CD14-positive monocyte (primary cell): Measurements from ENCODE around the gene TCF25. TPM values are rescaled to one million over a fixed set of nuclear protein-coding genes. Genes with fewer than 3 reads are reported as not detected.

Experiments used
- DNase-seq, 3 donors: peaks; one replicate each; pipeline ENCODE4 v3.0.0-alpha.2; 2011 to 2022
- H2AFZ ChIP-seq: 2 replicates; pipeline ENCODE4 v1.6.0; 2012; ENCODE audit warnings: mild to moderate bottlenecking, low read depth, low read length, inconsistent platforms; ENCODE audit not compliant: insufficient read depth, poor library complexity, severe bottlenecking
- H3K27ac ChIP-seq, 2 donors: 1 replicate in 1 of 2; 2 replicates in 1 of 2; pipeline ENCODE4 v1.5.1; 2012 to 2013; ENCODE audit warnings: low read length in 2 of 2, control low read depth in 1 of 2, inconsistent platforms in 1 of 2, low read depth in 1 of 2, mild to moderate bottlenecking in 1 of 2
- H3K27me3 ChIP-seq, 2 donors: one replicate each; pipeline versions ENCODE4 v1.6.0 to v1.6.1; 2011 to 2013; ENCODE audit warnings: low read length in 2 of 2; ENCODE audit not compliant: control insufficient read depth in 2 of 2, insufficient read depth in 2 of 2
- H3K36me3 ChIP-seq, 2 donors: replicated peaks in 1 of 2; 1 replicate in 1 of 2; 2 replicates in 1 of 2; pipeline versions ENCODE4 v1.5.1 to v1.6.1; 2012 to 2013; ENCODE audit warnings: low read length in 2 of 2, control low read depth in 1 of 2, inconsistent platforms in 1 of 2, mild to moderate bottlenecking in 1 of 2; ENCODE audit not compliant: insufficient read depth in 2 of 2, control insufficient read depth in 1 of 2
- H3K4me1 ChIP-seq, 2 donors: 1 replicate in 1 of 2; 2 replicates in 1 of 2; pipeline versions ENCODE4 v1.5.1 to v1.6.1; 2012 to 2013; ENCODE audit warnings: low read length in 2 of 2, control low read depth in 1 of 2, inconsistent platforms in 1 of 2, mild to moderate bottlenecking in 1 of 2, moderate library complexity in 1 of 2; ENCODE audit not compliant: insufficient read depth in 2 of 2, control insufficient read depth in 1 of 2
- H3K4me2 ChIP-seq: replicated peaks from 2 replicates; pipeline ENCODE3; 2012; ENCODE audit warnings: low read length, moderate library complexity, mild to moderate bottlenecking; ENCODE audit not compliant: poor library complexity, severe bottlenecking; ENCODE audit errors: extremely low read depth
- H3K4me3 ChIP-seq, 3 experiments: fragments of 200-600 bp in 1 of 3; sonication (generic) in 1 of 3; replicated peaks in 1 of 3; 1 replicate in 2 of 3; 2 replicates in 1 of 3; pipeline ENCODE4 v1.5.1; 2011 to 2013; ENCODE audit warnings: low read length in 3 of 3, mild to moderate bottlenecking in 3 of 3, control low read depth in 2 of 3, low read depth in 2 of 3, inconsistent platforms in 1 of 3, moderate library complexity in 1 of 3
- H3K79me2 ChIP-seq: 2 replicates; pipeline ENCODE4 v1.6.0; 2012; ENCODE audit warnings: mild to moderate bottlenecking, control low read depth, inconsistent platforms, low read length, moderate library complexity; ENCODE audit not compliant: insufficient read depth
- H3K9ac ChIP-seq: 2 replicates; pipeline ENCODE4 v1.6.0; 2017; ENCODE audit warnings: low read length, mild to moderate bottlenecking; ENCODE audit not compliant: insufficient read depth, poor library complexity, severe bottlenecking
- H3K9me3 ChIP-seq, 2 donors: replicated peaks in 1 of 2; 1 replicate in 1 of 2; 2 replicates in 1 of 2; pipeline versions ENCODE4 v1.5.1 to v1.6.1; 2012 to 2013; ENCODE audit warnings: low read length in 2 of 2, control low read depth in 1 of 2; ENCODE audit not compliant: control insufficient read depth in 1 of 2, insufficient read depth in 1 of 2
- H4K20me1 ChIP-seq: 2 replicates; pipeline ENCODE4 v1.6.0; 2012; ENCODE audit warnings: mild to moderate bottlenecking, low read length, control low read depth, moderate library complexity; ENCODE audit not compliant: insufficient read depth
- H3K27ac Mint-ChIP-seq, 7 donors: one replicate each; pipeline ENCODE4 v1.8.0; 2020; ENCODE audit warnings: mild to moderate bottlenecking in 7 of 7, mixed read lengths in 7 of 7, moderate library complexity in 6 of 7, inconsistent platforms in 2 of 7
- H3K27me3 Mint-ChIP-seq, 3 donors: one replicate each; pipeline ENCODE4 v1.8.0; 2021 to 2022; ENCODE audit warnings: low read depth in 3 of 3, mild to moderate bottlenecking in 3 of 3, mixed read lengths in 3 of 3, moderate library complexity in 3 of 3, inconsistent platforms in 1 of 3
- H3K36me3 Mint-ChIP-seq, 2 donors: one replicate each; pipeline ENCODE4 v1.8.0; 2020; ENCODE audit warnings: mixed read lengths in 2 of 2, inconsistent platforms in 1 of 2, mild to moderate bottlenecking in 1 of 2
- H3K4me1 Mint-ChIP-seq: one replicate; pipeline ENCODE4 v1.8.0; 2020; ENCODE audit warnings: mild to moderate bottlenecking, mixed read lengths
- H3K4me3 Mint-ChIP-seq, 2 donors: one replicate each; pipeline ENCODE4 v1.8.0; 2020; ENCODE audit warnings: mild to moderate bottlenecking in 2 of 2, mixed read lengths in 2 of 2, moderate library complexity in 1 of 2
- H3K9me3 Mint-ChIP-seq, 7 donors: one replicate each; pipeline ENCODE4 v1.8.0; 2020 to 2022; ENCODE audit warnings: mixed read lengths in 7 of 7, mild to moderate bottlenecking in 6 of 7, moderate library complexity in 6 of 7, inconsistent platforms in 2 of 7
- CTCF ChIP-seq: fragments of 200-600 bp; IDR thresholded peaks from one replicate; pipeline ENCODE4 v1.8.0; 2022; ENCODE audit warnings: antibody characterized with exemption, mild to moderate bottlenecking
- WGBS: methylation state at CpG from one replicate; pipeline ENCODE4 v1.1.5; 2013; ENCODE audit warnings: missing lambda C conversion rate; ENCODE audit not compliant: insufficient coverage; 5-methylcytosine and 5-hydroxymethylcytosine counted together
- intact Hi-C, 2 donors: fragments of 100-400 bp; cut with micrococcal nuclease; formaldehyde crosslinking; loops; one replicate each; pipeline versions ENCODE4 v1.15.0 to v1.15.1; 2023
- polyA plus RNA-seq, 3 donors: library from polyadenylated mRNA; depleted of rRNA in 1 of 3; unstranded in 2 of 3; stranded (reverse) in 1 of 3; fragments of 300-500 nt in 2 of 3; fragments of >200 nt in 1 of 3; fragmentation: Illumina TruSeq in 2 of 3; gene quantifications; 1 replicate in 2 of 3; 2 replicates in 1 of 3; pipeline ENCODE4 v1.2.3, GENCODE V29; 2012 to 2021

TCF25 gene
- polyA plus RNA-seq, 3 donors: 98.0 to 231 (median 114) TPM

GRCh38 chr16:89958596-89958995 lies 85.2 kb downstream of the TCF25 start:
- H3K4me3 ChIP-seq: peak overlapping the region in 1 of 3 experiments; percentile 83
- H3K36me3 Mint-ChIP-seq: peaks cover 56 to 77% of the 10 kb centered on the region in 2 donors
- H3K36me3 ChIP-seq: peaks cover 42 to 60% of the 10 kb centered on the region in 2 donors
- H3K9ac ChIP-seq: no peak overlapping the region
- peaks cover 66% of the 10 kb centered on the region for H3K79me2 ChIP-seq
- no peaks in the 10 kb centered on the region for H3K27me3 ChIP-seq
- peak overlapping the region in 3 of 7 donors; percentile 68 to 91 (median 72) for H3K27ac Mint-ChIP-seq
- H3K27ac ChIP-seq: peak overlapping the region; percentile 66 to 81
- TF ChIP-seq CTCF: no peak
- H3K27me3 Mint-ChIP-seq: peaks cover 0 to 7% (median 0%) of the 10 kb centered on the region in 3 donors
- peaks cover 0 to 3% (median 0%) of the 10 kb centered on the region in 7 donors for H3K9me3 Mint-ChIP-seq
- no peak for DNase-seq
- WGBS: 95% methylated on average over 8 of the region's 10 CpGs
- H3K4me2 ChIP-seq: peak overlapping the region; percentile 80
- H2AFZ ChIP-seq: no peak overlapping the region
- H3K4me1 ChIP-seq: peaks cover 58 to 65% of the 10 kb centered on the region in 2 donors
- peak overlapping the region; percentile 90 to 93 for H3K4me3 Mint-ChIP-seq
- H4K20me1 ChIP-seq: peaks cover 63% of the 10 kb centered on the region
- H3K9me3 ChIP-seq: no peaks in the 10 kb centered on the region
- intact Hi-C loops: no loop called here
- H3K4me1 Mint-ChIP-seq: peaks cover 64% of the 10 kb centered on the region

GRCh38 chr16:89960966-89961365 lies 87.6 kb downstream of the TCF25 start:
- H3K79me2 ChIP-seq: peaks cover 57% of the 10 kb centered on the region
- H3K4me1 Mint-ChIP-seq: peaks cover 42% of the 10 kb centered on the region
- no peak overlapping the region for H3K4me3 ChIP-seq
- H3K4me1 ChIP-seq: peaks cover 36 to 41% of the 10 kb centered on the region in 2 donors
- no peak overlapping the region for H3K27ac ChIP-seq
- H3K27me3 ChIP-seq: no peaks in the 10 kb centered on the region
- WGBS: over 99% methylated on average over 13 of the region's 13 CpGs
- no peak overlapping the region for H3K4me3 Mint-ChIP-seq
- no peaks in the 10 kb centered on the region for H3K9me3 ChIP-seq
- peaks cover 0 to 3% (median 0%) of the 10 kb centered on the region in 7 donors for H3K9me3 Mint-ChIP-seq
- H3K4me2 ChIP-seq: no peak overlapping the region
- no peak overlapping the region for H3K9ac ChIP-seq
- TF ChIP-seq CTCF: no peak
- peak overlapping the region in 2 of 7 donors; percentile 32 to 40 for H3K27ac Mint-ChIP-seq
- intact Hi-C loops: no loop called here
- no peak overlapping the region for H2AFZ ChIP-seq
- DNase-seq: no peak
- H3K27me3 Mint-ChIP-seq: peaks cover 0 to 2% (median 0%) of the 10 kb centered on the region in 3 donors
- H3K36me3 Mint-ChIP-seq: peaks cover 59 to 84% of the 10 kb centered on the region in 2 donors
- peaks cover 65 to 77% of the 10 kb centered on the region in 2 donors for H3K36me3 ChIP-seq
- H4K20me1 ChIP-seq: peaks cover 78% of the 10 kb centered on the region

Other genes with a start within 250 kb of the TCF25 start
- 10 to 100 TPM; 57.3 to 85.7 (median 76.6) TPM for gene CHMP1A, start 215.9 kb upstream of the TCF25 start, polyA plus RNA-seq
- 1 to 10 TPM; 1.4 to 3.5 (median 1.8) TPM for gene SPATA33, start 215.8 kb upstream of the TCF25 start, polyA plus RNA-seq
- 100 to 1,000 TPM in 1 of 3 donors, 10 to 100 TPM in 2; 16.5 to 107 (median 18.3) TPM for gene CDK10, start 186.9 kb upstream of the TCF25 start, polyA plus RNA-seq
- 10 to 100 TPM in 2 of 3 donors, 1 to 10 TPM in 1; 10.0 to 17.6 (median 15.1) TPM for gene SPATA2L, start 171.9 kb upstream of the TCF25 start, polyA plus RNA-seq
- gene VPS9D1, start 152.7 kb upstream of the TCF25 start, polyA plus RNA-seq: 10 to 100 TPM in 1 of 3 donors, 1 to 10 TPM in 2; 1.2 to 29.7 (median 1.6) TPM
- 10 to 100 TPM in 1 of 3 donors, 1 to 10 TPM in 2; 2.2 to 54.5 (median 3.2) TPM for gene ZNF276, start 152.1 kb upstream of the TCF25 start, polyA plus RNA-seq
- 10 to 100 TPM; 12.6 to 34.6 (median 17.2) TPM for gene FANCA, start 56.9 kb upstream of the TCF25 start, polyA plus RNA-seq
- 1 to 10 TPM in 1 of 3 donors, under 1 TPM in 1, not detected in 1; 0.09 to 1.2 TPM for gene SPIRE2, start 45.1 kb upstream of the TCF25 start, polyA plus RNA-seq
- gene MC1R, start 45.3 kb downstream of the TCF25 start, polyA plus RNA-seq: 1 to 10 TPM in 1 of 3 donors, under 1 TPM in 1, not detected in 1; 0.21 to 3.9 TPM
- 1 to 10 TPM in 1 of 3 donors, not detected in 2; 2.9 TPM for gene TUBB3, start 49.8 kb downstream of the TCF25 start, polyA plus RNA-seq
- 100 to 1,000 TPM in 1 of 3 donors, 10 to 100 TPM in 2; 63.7 to 332 (median 83.7) TPM for gene DEF8, start 75.2 kb downstream of the TCF25 start, polyA plus RNA-seq
- under 1 TPM in 1 of 3 donors, not detected in 2; 0.07 TPM for gene DBNDD1, start 145.9 kb downstream of the TCF25 start, polyA plus RNA-seq
- gene PRDM7, start 203.7 kb downstream of the TCF25 start, polyA plus RNA-seq: not detected